Measurements from ENCODE around the gene SLC47A1.
A peak's percentile ranks its signal among the peaks of the same experiment; 100 is the strongest.

The SLC47A1 gene

GRCh38 chr17:19533718-19534561, at the start of gene SLC47A1:
Gene SLC47A1, plus strand, starts transcription at chr17:19533854. Its CDS starts 86 bp downstream, at chr17:19533940.
- Histone ChIP-seq H3K9ac (ENCODE audit: low read length) (no peak within 1 kb of the TSS), H3K9me3 (ENCODE audit: control insufficient read depth, low read depth, low read length) (no peaks in the 10 kb centered on the region), H3K36me3 (ENCODE audit: control insufficient read depth, low read depth, low read length) (no peaks in the 10 kb centered on the region), H3K4me3 (ENCODE audit: low read length) (peak within 1 kb of the TSS; percentile 56), H3K4me1 (ENCODE audit: control insufficient read depth, low read depth, low read length) (peaks cover 4% of the 10 kb centered on the region), H3K27ac (ENCODE audit: low read length) (no peak within 1 kb of the TSS), H3K27me3 (ENCODE audit: control insufficient read depth, insufficient read depth, low read length) (peaks cover 39% of the 10 kb centered on the region)

GRCh38 chr17:19485800-19486340, 47.8 kb upstream of the SLC47A1 start:
- Histone ChIP-seq H3K9me3 (ENCODE audit: control insufficient read depth, low read depth, low read length) (no peaks in the 10 kb centered on the region), H3K9ac (ENCODE audit: low read length) (no peak overlapping the region), H3K27me3 (ENCODE audit: control insufficient read depth, insufficient read depth, low read length) (no peaks in the 10 kb centered on the region), H3K36me3 (ENCODE audit: control insufficient read depth, low read depth, low read length) (no peaks in the 10 kb centered on the region), H3K27ac (ENCODE audit: low read length) (no peak overlapping the region), H3K4me1 (ENCODE audit: control insufficient read depth, low read depth, low read length) (peaks cover 27% of the 10 kb centered on the region), H3K4me3 (ENCODE audit: low read length) (no peak overlapping the region)

- Histone ChIP-seq H3K9ac (ENCODE audit: low read length) (no peak overlapping the region), H3K4me1 (ENCODE audit: control insufficient read depth, low read depth, low read length) (peaks cover 27% of the 10 kb centered on the region), H3K36me3 (ENCODE audit: control insufficient read depth, low read depth, low read length) (no peaks in the 10 kb centered on the region), H3K9me3 (ENCODE audit: control insufficient read depth, low read depth, low read length) (no peaks in the 10 kb centered on the region), H3K27ac (ENCODE audit: low read length) (no peak overlapping the region), H3K27me3 (ENCODE audit: control insufficient read depth, insufficient read depth, low read length) (no peaks in the 10 kb centered on the region), H3K4me3 (ENCODE audit: low read length) (no peak overlapping the region)
Observed at GRCh38 chr17:19486351-19487023, 47.2 kb upstream of the SLC47A1 start.

GRCh38 chr17:19487024-19487600, 46.5 kb upstream of the SLC47A1 start:
- Histone ChIP-seq H3K4me3 (ENCODE audit: low read length) (no peak overlapping the region), H3K36me3 (ENCODE audit: control insufficient read depth, low read depth, low read length) (no peaks in the 10 kb centered on the region), H3K27me3 (ENCODE audit: control insufficient read depth, insufficient read depth, low read length) (no peaks in the 10 kb centered on the region), H3K9ac (ENCODE audit: low read length) (no peak overlapping the region), H3K27ac (ENCODE audit: low read length) (no peak overlapping the region), H3K4me1 (ENCODE audit: control insufficient read depth, low read depth, low read length) (peaks cover 33% of the 10 kb centered on the region), H3K9me3 (ENCODE audit: control insufficient read depth, low read depth, low read length) (no peaks in the 10 kb centered on the region)

- no peak overlapping the region for H3K9ac ChIP-seq (ENCODE audit: low read length)
- no peaks in the 10 kb centered on the region for H3K27me3 ChIP-seq (ENCODE audit: control insufficient read depth, insufficient read depth, low read length)
- no peaks in the 10 kb centered on the region for H3K36me3 ChIP-seq (ENCODE audit: control insufficient read depth, low read depth, low read length)
- H3K27ac ChIP-seq (ENCODE audit: low read length), result no peak overlapping the region
- peaks cover 28% of the 10 kb centered on the region for H3K4me1 ChIP-seq (ENCODE audit: control insufficient read depth, low read depth, low read length)
- peak overlapping the region; percentile 5 for H3K4me3 ChIP-seq (ENCODE audit: low read length)
- H3K9me3 ChIP-seq (ENCODE audit: control insufficient read depth, low read depth, low read length), result no peaks in the 10 kb centered on the region
Observed at GRCh38 chr17:19492141-19492540, 41.5 kb upstream of the SLC47A1 start.

GRCh38 chr17:19494961-19495806, 38.5 kb upstream of the SLC47A1 start:
- Histone ChIP-seq H3K4me1 (ENCODE audit: control insufficient read depth, low read depth, low read length) (peaks cover 23% of the 10 kb centered on the region), H3K9ac (ENCODE audit: low read length) (no peak overlapping the region), H3K9me3 (ENCODE audit: control insufficient read depth, low read depth, low read length) (no peaks in the 10 kb centered on the region), H3K4me3 (ENCODE audit: low read length) (no peak overlapping the region), H3K27ac (ENCODE audit: low read length) (no peak overlapping the region), H3K27me3 (ENCODE audit: control insufficient read depth, insufficient read depth, low read length) (no peaks in the 10 kb centered on the region), H3K36me3 (ENCODE audit: control insufficient read depth, low read depth, low read length) (no peaks in the 10 kb centered on the region)

GRCh38 chr17:19495828-19496528, 37.7 kb upstream of the SLC47A1 start:
- no peak overlapping the region for H3K4me3 ChIP-seq (ENCODE audit: low read length)
- no peak overlapping the region for H3K27ac ChIP-seq (ENCODE audit: low read length)

GRCh38 chr17:19497624-19498023, 36.0 kb upstream of the SLC47A1 start:
- H3K4me1 ChIP-seq (ENCODE audit: control insufficient read depth, low read depth, low read length), result peaks cover 11% of the 10 kb centered on the region
- H3K27me3 ChIP-seq (ENCODE audit: control insufficient read depth, insufficient read depth, low read length), result no peaks in the 10 kb centered on the region
- H3K27ac ChIP-seq (ENCODE audit: low read length), result no peak overlapping the region
- no peak overlapping the region for H3K9ac ChIP-seq (ENCODE audit: low read length)
- H3K4me3 ChIP-seq (ENCODE audit: low read length), result no peak overlapping the region
- no peaks in the 10 kb centered on the region for H3K9me3 ChIP-seq (ENCODE audit: control insufficient read depth, low read depth, low read length)
- no peaks in the 10 kb centered on the region for H3K36me3 ChIP-seq (ENCODE audit: control insufficient read depth, low read depth, low read length)

More at GRCh38 chr17:19495828-19496528, 37.7 kb upstream of the SLC47A1 start:
- Histone ChIP-seq H3K36me3 (ENCODE audit: control insufficient read depth, low read depth, low read length) (no peaks in the 10 kb centered on the region), H3K9me3 (ENCODE audit: control insufficient read depth, low read depth, low read length) (no peaks in the 10 kb centered on the region), H3K4me1 (ENCODE audit: control insufficient read depth, low read depth, low read length) (peaks cover 23% of the 10 kb centered on the region), H3K27me3 (ENCODE audit: control insufficient read depth, insufficient read depth, low read length) (no peaks in the 10 kb centered on the region), H3K9ac (ENCODE audit: low read length) (no peak overlapping the region)

- Histone ChIP-seq H3K27ac (ENCODE audit: low read length) (no peak overlapping the region), H3K36me3 (ENCODE audit: control insufficient read depth, low read depth, low read length) (no peaks in the 10 kb centered on the region), H3K4me1 (ENCODE audit: control insufficient read depth, low read depth, low read length) (no peaks in the 10 kb centered on the region), H3K9me3 (ENCODE audit: control insufficient read depth, low read depth, low read length) (no peaks in the 10 kb centered on the region), H3K27me3 (ENCODE audit: control insufficient read depth, insufficient read depth, low read length) (no peaks in the 10 kb centered on the region), H3K9ac (ENCODE audit: low read length) (no peak overlapping the region), H3K4me3 (ENCODE audit: low read length) (no peak overlapping the region)
Observed at GRCh38 chr17:19501219-19501618, 32.4 kb upstream of the SLC47A1 start.

GRCh38 chr17:19502517-19502916, 31.1 kb upstream of the SLC47A1 start:
- H3K36me3 ChIP-seq (ENCODE audit: control insufficient read depth, low read depth, low read length), result no peaks in the 10 kb centered on the region
- no peaks in the 10 kb centered on the region for H3K27me3 ChIP-seq (ENCODE audit: control insufficient read depth, insufficient read depth, low read length)
- H3K4me1 ChIP-seq (ENCODE audit: control insufficient read depth, low read depth, low read length), result no peaks in the 10 kb centered on the region
- no peak overlapping the region for H3K9ac ChIP-seq (ENCODE audit: low read length)
- H3K9me3 ChIP-seq (ENCODE audit: control insufficient read depth, low read depth, low read length), result no peaks in the 10 kb centered on the region
- H3K4me3 ChIP-seq (ENCODE audit: low read length), result no peak overlapping the region
- H3K27ac ChIP-seq (ENCODE audit: low read length), result no peak overlapping the region
